ENCODE measurements around the gene DTX1.

DNA sequence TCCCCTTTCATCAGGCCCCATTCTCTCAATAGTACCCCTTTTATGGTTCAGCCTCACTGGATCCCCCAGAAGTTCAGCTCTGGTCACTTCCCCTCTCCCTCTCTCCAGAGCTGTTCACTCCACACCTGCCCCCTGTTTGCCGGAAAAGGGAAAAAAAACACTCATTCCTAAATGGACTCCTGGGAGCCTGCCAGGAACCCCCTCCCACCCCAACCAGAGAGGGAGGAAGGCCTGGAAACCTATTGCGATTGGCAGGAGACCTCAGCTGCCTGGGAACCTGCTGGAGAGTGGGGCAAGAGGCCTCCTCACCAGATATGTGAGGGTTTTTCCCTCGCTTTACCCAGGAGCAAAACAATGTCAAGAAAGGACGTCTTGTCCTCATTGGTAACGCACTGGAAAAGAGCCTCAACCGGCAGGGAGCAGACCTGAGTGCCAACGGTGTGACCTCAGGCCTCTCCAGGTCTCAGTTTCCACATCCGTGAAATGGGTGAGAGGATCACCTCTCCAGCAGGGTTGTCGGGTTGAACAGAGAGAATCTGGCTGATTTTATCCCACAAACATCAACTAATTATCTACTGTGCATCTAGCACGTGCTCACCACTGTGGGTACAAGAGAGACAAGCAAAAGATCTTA lies 4.6 kb downstream of the DTX1 start:
- no peak for TF ChIP-seq POLR2AphosphoS5 (IDR thresholded peaks at IDR 0.05)
- TF ChIP-seq, protein P1, sequence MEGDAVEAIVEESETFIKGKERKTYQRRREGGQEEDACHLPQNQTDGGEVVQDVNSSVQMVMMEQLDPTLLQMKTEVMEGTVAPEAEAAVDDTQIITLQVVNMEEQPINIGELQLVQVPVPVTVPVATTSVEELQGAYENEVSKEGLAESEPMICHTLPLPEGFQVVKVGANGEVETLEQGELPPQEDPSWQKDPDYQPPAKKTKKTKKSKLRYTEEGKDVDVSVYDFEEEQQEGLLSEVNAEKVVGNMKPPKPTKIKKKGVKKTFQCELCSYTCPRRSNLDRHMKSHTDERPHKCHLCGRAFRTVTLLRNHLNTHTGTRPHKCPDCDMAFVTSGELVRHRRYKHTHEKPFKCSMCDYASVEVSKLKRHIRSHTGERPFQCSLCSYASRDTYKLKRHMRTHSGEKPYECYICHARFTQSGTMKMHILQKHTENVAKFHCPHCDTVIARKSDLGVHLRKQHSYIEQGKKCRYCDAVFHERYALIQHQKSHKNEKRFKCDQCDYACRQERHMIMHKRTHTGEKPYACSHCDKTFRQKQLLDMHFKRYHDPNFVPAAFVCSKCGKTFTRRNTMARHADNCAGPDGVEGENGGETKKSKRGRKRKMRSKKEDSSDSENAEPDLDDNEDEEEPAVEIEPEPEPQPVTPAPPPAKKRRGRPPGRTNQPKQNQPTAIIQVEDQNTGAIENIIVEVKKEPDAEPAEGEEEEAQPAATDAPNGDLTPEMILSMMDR (IDR thresholded peaks at IDR 0.05): no peak
- no peak for TF ChIP-seq POLR2A (IDR thresholded peaks at IDR 0.05)

All from stomach (tissue), 4 donors.